Measurements from ENCODE around the gene NTRK2.

Gene NTRK2

GRCh38 chr9:84669288-84670137 is at the start of gene NTRK2:
NTRK2 (plus strand) TSS chr9:84669729; CDS start chr9:84670749, 1,020 bp downstream.
- FAIRE-seq, result no peak

- no peak for FAIRE-seq
Measured at GRCh38 chr9:84620338-84620737, 49.2 kb upstream of the NTRK2 start.

- FAIRE-seq, result no peak
Measured at GRCh38 chr9:84621811-84622210, 47.7 kb upstream of the NTRK2 start.

GRCh38 chr9:84622981-84623380 is 46.5 kb upstream of the NTRK2 start:
- no peak for FAIRE-seq

- no peak for FAIRE-seq
Measured at GRCh38 chr9:84636436-84636835, 33.1 kb upstream of the NTRK2 start.

GRCh38 chr9:84642553-84643141 is 26.9 kb upstream of the NTRK2 start:
- FAIRE-seq, result no peak

- no peak for FAIRE-seq
Measured at GRCh38 chr9:84647699-84648098, 21.8 kb upstream of the NTRK2 start.

- FAIRE-seq, result no peak
Measured at GRCh38 chr9:84652496-84653120, 16.9 kb upstream of the NTRK2 start.

GRCh38 chr9:84655447-84655846 is 14.1 kb upstream of the NTRK2 start:
- no peak for FAIRE-seq

- FAIRE-seq, result no peak
Measured at GRCh38 chr9:84659313-84659712, 10.2 kb upstream of the NTRK2 start.

GRCh38 chr9:84659773-84660172 is 9.8 kb upstream of the NTRK2 start:
- no peak for FAIRE-seq

- no peak for FAIRE-seq
Measured at GRCh38 chr9:84667571-84668195, 1.8 kb upstream of the NTRK2 start.

- FAIRE-seq, result no peak
Measured at GRCh38 chr9:84668196-84669012, 1.1 kb upstream of the NTRK2 start.

GRCh38 chr9:84669013-84669287 is 579 bp upstream of the NTRK2 start:
- FAIRE-seq, result no peak

- no peak for FAIRE-seq
Measured at GRCh38 chr9:84670138-84671041, 861 bp downstream of the NTRK2 start.

- FAIRE-seq, result no peak
Measured at GRCh38 chr9:84671586-84672521, 2.3 kb downstream of the NTRK2 start.

- FAIRE-seq, result no peak
Measured at GRCh38 chr9:84673806-84674205, 4.3 kb downstream of the NTRK2 start.

GRCh38 chr9:84677080-84677479 is 7.6 kb downstream of the NTRK2 start:
- FAIRE-seq, result no peak

- FAIRE-seq, result no peak
Measured at GRCh38 chr9:84679571-84679970, 10.0 kb downstream of the NTRK2 start.

- no peak for FAIRE-seq
Measured at GRCh38 chr9:84681516-84682285, 12.2 kb downstream of the NTRK2 start.
